Activated CD4-positive, alpha-beta T cell treated with anti-CD3 and anti-CD28 coated beads for 36 hours (primary cell): ENCODE data around the gene RTL1. TPM values are rescaled to one million over a fixed set of nuclear protein-coding genes. Genes with fewer than 3 reads are reported as not detected.
A peak's percentile ranks its signal among the peaks of the same experiment; 100 is the strongest.

Experiments used
- ATAC-seq: fragments of 200-7000 bp; cut with Tn5 transposase; one replicate; pipeline ENCODE4 v1.10.0; 2021; ENCODE audit warnings: mild to moderate bottlenecking, moderate library complexity
- CTCF ChIA-PET: fragments of 350-600 bp; sonication (Branson Sonifier 250); formaldehyde crosslinking; loops from one replicate; lab custom pipeline; 2021; ENCODE audit warnings: antibody characterized with exemption; lab: Charles Lee
- POLR2A ChIA-PET: fragments of 350-600 bp; sonication (Branson Sonifier 250); formaldehyde crosslinking; loops from one replicate; lab custom pipeline; 2021; ENCODE audit warnings: antibody characterized with exemption, inconsistent platforms; lab: Charles Lee
- DNase-seq: peaks from one replicate; pipeline ENCODE4 v3.0.0-alpha.2; 2020
- H3K27ac Mint-ChIP-seq: one replicate; pipeline ENCODE4 v1.8.0; 2021; ENCODE audit warnings: mixed read lengths
- H3K27me3 Mint-ChIP-seq: one replicate; pipeline ENCODE4 v1.8.0; 2021; ENCODE audit warnings: mixed read lengths
- H3K36me3 Mint-ChIP-seq: one replicate; pipeline ENCODE4 v1.8.0; 2021; ENCODE audit warnings: low read depth, mixed read lengths
- H3K4me1 Mint-ChIP-seq: one replicate; pipeline ENCODE4 v1.8.0; 2021; ENCODE audit warnings: mixed read lengths
- H3K4me3 Mint-ChIP-seq: one replicate; pipeline ENCODE4 v1.8.0; 2021; ENCODE audit warnings: mild to moderate bottlenecking, moderate library complexity, mixed read lengths
- H3K9me3 Mint-ChIP-seq: one replicate; pipeline ENCODE4 v1.8.0; 2021; ENCODE audit warnings: low read depth, mixed read lengths
- intact Hi-C, 2 experiments: fragments of 100-400 bp; cut with DNase I in 1 of 2; cut with micrococcal nuclease in 1 of 2; formaldehyde crosslinking; loops; one replicate each; pipeline versions ENCODE4 v1.14.2 to v1.15.1; 2022 to 2024; cut with DNase I, micrococcal nuclease
- total RNA-seq, 2 experiments: library from RNA; stranded (reverse); gene quantifications; one replicate each; pipeline ENCODE4 v1.2.3, GENCODE V29; 2021

Gene RTL1
- total RNA-seq, 2 experiments from 2014 or later = not detected

DNA sequence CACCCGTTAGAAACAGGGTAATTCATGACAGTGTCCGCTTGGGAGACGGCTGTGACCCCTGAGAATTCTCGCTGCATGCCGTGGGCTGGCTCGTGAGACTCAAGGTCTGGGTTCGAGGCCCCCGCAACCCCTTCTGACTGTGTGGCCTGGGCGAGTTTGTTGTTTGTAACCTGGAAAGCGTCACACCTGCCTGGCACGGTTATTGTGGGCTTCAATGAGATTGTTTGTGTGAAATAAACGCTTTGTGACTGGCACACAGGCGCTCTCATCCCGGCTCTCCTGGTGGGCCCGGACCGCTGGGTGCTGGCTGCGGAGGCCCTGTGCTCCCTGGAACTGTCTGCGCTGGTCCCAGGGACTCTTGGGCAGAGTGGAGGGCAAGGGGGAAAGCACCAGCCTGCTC lies 43.7 kb downstream of the RTL1 start:
- ATAC-seq (no peak), DNase-seq (no peak)
- Mint-ChIP-seq H3K4me1 (no peaks in the 10 kb centered on the region), H3K27ac (no peak overlapping the region), H3K27me3 (peaks cover 3% of the 10 kb centered on the region), H3K36me3 (no peaks in the 10 kb centered on the region), H3K9me3 (no peaks in the 10 kb centered on the region), H3K4me3 (no peak overlapping the region)
- POLR2A ChIA-PET = no interaction called here
- CTCF ChIA-PET = no interaction called here
- intact Hi-C loops = no loop called here

DNA sequence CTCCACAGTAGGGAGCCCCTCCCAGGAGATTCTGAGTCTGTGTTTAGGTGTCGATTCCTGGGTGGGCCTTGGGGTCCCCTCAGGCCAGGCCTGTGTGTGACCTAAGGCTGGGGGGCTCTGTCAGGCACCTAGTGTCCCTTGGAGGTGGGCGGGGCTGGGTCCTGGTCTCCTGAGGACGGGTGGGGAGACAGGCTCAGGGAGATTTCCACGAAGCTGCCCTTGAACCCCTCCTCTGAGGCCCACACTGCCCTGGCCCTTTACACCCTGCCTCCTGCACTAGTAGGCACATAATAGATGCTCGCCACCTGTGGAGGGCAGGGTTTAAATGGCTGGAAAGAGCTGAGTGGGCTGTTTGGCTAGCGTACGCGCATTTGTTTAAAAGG lies 44.7 kb downstream of the RTL1 start:
- H3K9me3 Mint-ChIP-seq = no peaks in the 10 kb centered on the region
- peaks cover 3% of the 10 kb centered on the region for H3K27me3 Mint-ChIP-seq
- ChIA-PET POLR2A (no interaction called here), CTCF (no interaction called here)
- DNase-seq (no peak), ATAC-seq (no peak)
- H3K27ac Mint-ChIP-seq = no peak overlapping the region
- H3K4me1 Mint-ChIP-seq = no peaks in the 10 kb centered on the region
- no peaks in the 10 kb centered on the region for H3K36me3 Mint-ChIP-seq
- H3K4me3 Mint-ChIP-seq = no peak overlapping the region
- intact Hi-C loops = no loop called here

DNA sequence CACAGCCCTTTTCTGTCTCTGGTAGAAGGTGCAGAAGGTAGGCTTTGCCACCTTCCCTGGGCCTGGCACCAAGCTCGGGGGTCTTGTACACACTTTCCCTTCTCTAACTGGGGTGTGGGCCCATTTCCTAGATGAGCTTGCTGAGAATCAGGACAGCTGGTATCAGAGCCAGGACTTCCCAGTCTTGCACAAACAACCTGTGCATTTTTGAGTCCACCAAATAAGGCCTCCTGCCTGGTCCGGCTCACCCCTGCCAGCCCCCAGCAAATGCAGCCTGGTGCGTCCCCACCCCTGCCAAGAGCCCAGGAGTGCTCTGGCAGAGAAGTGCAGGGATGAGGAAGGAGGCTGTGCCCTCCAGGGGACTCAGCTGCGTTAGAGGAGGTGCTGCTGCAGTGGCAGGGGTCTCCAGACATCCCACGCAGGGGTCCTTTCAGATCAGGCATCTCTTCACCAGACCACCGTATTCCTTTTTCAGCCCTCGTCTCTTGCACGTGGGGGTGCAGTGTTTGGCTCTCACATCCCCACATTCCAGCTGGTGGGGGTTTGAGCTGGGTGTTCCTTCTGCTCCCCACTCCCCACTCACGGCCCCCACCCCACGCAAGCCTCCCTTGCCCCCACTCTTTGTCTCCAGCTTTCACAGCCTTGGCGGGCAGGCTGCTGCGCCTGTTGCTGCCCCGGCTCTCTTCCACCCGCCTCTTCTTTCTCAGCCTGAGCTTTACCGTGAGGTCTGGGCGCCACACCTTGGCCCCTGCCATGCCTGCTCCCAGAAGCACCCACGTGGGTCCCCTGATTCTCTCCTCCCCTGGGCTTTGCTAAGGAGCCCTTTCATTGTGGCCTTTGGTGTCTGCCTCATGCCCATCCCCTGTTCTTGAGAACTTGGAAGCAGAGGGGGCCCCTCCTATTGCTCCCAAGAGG lies 45.3 kb downstream of the RTL1 start:
- no peaks in the 10 kb centered on the region for H3K9me3 Mint-ChIP-seq
- ChIA-PET CTCF (no interaction called here), POLR2A (no interaction called here)
- H3K27ac Mint-ChIP-seq = no peak overlapping the region
- DNase-seq (no peak), ATAC-seq (no peak)
- no peaks in the 10 kb centered on the region for H3K36me3 Mint-ChIP-seq
- H3K27me3 Mint-ChIP-seq = peaks cover 3% of the 10 kb centered on the region
- intact Hi-C loops = no loop called here
- H3K4me3 Mint-ChIP-seq = no peak overlapping the region
- H3K4me1 Mint-ChIP-seq = no peaks in the 10 kb centered on the region

DNA sequence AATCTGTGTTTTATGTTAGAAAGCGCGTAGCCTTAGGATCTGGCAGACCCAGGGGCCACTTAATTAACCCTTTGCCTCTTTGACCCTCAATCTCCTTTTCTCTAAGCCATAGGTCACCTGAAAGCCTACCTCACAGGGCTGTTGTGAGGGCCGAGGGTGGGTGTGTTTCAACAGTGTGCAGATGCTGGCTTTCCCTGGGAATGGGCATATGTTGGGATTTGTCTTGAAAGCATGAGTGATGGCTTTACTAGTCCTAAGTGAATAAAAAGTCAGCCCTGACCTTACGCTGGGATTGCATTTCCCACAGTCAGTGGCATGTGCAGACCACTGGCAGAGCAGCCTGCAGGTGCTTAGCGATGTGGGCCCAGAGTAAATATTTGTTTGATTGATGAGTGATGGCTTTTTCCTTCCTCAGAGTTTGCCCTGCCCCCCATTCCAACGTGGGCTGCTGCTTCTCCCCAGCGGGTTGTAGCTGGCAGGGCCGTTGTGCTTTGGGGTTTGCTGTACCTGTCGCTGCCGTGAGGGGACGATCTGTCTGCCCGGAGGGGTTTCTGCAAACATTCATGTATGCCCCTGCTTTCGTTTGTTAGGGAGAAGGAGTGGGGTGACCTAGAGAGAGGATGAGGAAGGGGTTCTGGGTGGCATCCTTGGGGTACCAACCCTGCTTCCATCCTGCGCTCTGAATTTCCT lies 46.1 kb downstream of the RTL1 start:
- Mint-ChIP-seq H3K4me3 (no peak overlapping the region), H3K27ac (no peak overlapping the region), H3K9me3 (no peaks in the 10 kb centered on the region), H3K4me1 (no peaks in the 10 kb centered on the region), H3K27me3 (peaks cover 3% of the 10 kb centered on the region), H3K36me3 (no peaks in the 10 kb centered on the region)
- ChIA-PET POLR2A (no interaction called here), CTCF (no interaction called here)
- intact Hi-C loops = no loop called here
- no peak for DNase-seq
- no peak for ATAC-seq

DNA sequence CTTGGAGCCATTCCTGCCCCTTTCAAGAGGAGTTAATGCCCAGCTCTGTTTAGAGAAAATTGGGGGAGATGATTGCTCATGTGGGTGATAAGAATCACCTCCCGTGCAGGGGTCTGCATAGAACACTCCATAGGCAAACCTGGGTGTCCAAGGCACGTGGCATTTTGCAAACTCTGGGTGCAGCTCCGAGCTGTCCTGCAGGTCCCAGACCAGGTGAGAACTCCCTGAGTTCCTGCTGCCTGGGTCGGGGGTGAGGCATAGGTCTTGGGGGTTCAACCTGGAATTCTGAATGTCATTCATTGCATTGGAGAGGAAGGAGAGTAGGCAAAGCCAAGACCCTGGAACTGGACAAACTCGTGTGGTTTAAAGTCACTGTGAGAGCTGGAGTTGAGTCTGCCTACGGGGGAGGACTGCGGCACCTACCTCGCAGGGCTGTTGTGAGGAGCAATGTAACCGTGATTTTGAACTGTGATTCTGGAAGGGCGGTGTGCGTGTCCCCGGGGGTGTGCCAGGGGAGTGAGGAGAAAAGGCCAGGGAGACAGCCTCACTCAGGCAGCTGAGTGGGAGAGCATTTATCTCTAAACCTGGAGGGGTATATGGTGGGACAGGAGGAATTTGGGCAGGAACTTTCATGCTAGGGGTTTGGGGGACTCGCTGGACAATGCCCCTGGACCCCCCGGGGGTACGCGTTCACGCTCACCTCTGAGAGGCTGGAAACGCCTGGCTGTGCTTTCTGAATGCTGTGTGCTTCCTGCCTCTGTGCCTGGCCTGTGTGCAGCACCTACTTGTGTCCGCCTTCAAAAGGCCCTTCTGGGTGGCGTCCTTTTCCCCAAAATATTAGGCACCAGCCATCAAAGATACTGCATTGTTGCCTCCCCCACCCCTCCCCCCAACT lies 47.2 kb downstream of the RTL1 start:
- Mint-ChIP-seq H3K27ac (no peak overlapping the region), H3K4me1 (no peaks in the 10 kb centered on the region), H3K4me3 (no peak overlapping the region), H3K9me3 (no peaks in the 10 kb centered on the region), H3K36me3 (no peaks in the 10 kb centered on the region), H3K27me3 (peaks cover 3% of the 10 kb centered on the region)
- CTCF ChIA-PET = interaction anchor here (0.7 kb wide), 1 partner anchor 8 kb away, joined by 3 read pairs; no protein-coding TSS in a partner anchor
- POLR2A ChIA-PET = no interaction called here
- intact Hi-C loops = no loop called here
- ATAC-seq = no peak
- DNase-seq = no peak

DNA sequence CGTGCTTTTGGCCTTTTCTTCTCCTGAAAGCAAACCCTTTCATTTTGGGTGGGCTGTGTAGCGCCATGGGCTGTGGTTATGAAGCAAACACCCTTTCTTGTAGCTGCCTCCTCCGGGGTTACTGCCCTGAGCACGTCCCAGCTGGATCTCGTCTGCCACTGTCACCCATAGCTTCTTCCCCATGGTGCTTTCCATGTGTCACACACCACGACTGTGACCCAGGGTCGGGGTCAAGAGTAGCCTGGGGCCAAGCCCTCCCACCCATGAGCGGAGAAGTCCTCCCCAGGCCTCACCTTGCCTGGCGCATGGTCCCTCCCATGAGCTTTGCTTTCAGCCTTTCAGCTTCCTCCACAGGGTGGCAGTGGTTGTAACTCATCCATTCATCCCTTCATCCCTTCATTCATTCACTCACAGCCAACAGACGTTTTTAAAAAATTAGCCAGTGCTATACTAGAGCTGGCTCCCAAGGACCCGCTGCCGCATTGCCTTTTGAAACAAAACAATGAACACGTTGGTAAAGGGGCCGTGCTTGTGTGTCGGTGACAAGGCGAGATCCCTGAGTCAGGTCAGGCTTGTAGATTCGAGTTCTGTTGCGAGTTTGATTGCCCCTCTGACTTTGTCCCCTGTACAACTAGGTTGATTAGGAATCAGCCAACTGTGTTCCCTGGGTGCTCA lies 48.1 kb downstream of the RTL1 start:
- no peaks in the 10 kb centered on the region for H3K27me3 Mint-ChIP-seq
- DNase-seq (no peak), ATAC-seq (no peak)
- no peaks in the 10 kb centered on the region for H3K4me1 Mint-ChIP-seq
- intact Hi-C loops = no loop called here
- H3K27ac Mint-ChIP-seq = no peak overlapping the region
- CTCF ChIA-PET = interaction anchor here (0.6 to 0.7 kb wide), 2 partner anchors 9 to 766 kb away, joined by 3 read pairs; no protein-coding TSS in a partner anchor
- no peaks in the 10 kb centered on the region for H3K36me3 Mint-ChIP-seq
- no peak overlapping the region for H3K4me3 Mint-ChIP-seq
- POLR2A ChIA-PET = no interaction called here
- H3K9me3 Mint-ChIP-seq = no peaks in the 10 kb centered on the region

DNA sequence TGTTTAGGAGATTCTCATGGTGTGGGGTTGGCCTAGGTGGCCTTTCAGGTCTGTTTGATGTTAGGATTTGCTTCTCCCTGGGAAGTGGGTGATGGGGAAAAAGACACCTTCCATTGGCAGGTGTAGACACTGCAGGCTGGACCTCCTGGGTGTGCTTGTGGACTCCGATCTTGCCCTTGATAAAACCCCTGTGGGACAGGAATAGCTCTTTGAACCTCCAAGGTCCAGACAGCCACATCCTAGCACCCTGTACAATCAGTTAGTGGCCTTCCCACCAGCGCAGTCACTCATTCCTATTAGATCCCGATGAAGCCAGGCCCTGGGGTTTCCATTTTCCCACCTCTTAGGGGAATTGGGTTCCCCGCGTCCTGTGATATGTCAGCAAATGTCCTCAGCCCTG lies 49.1 kb downstream of the RTL1 start:
- ChIA-PET CTCF (interaction anchor here (0.7 kb wide), 1 partner anchor 100 kb away, joined by 3 read pairs; no protein-coding TSS in a partner anchor), POLR2A (no interaction called here)
- no peak overlapping the region for H3K4me3 Mint-ChIP-seq
- H3K27me3 Mint-ChIP-seq = no peaks in the 10 kb centered on the region
- ATAC-seq = no peak
- intact Hi-C loops = no loop called here
- no peak overlapping the region for H3K27ac Mint-ChIP-seq
- H3K4me1 Mint-ChIP-seq = no peaks in the 10 kb centered on the region
- no peaks in the 10 kb centered on the region for H3K9me3 Mint-ChIP-seq
- no peak for DNase-seq
- H3K36me3 Mint-ChIP-seq = no peaks in the 10 kb centered on the region

DNA sequence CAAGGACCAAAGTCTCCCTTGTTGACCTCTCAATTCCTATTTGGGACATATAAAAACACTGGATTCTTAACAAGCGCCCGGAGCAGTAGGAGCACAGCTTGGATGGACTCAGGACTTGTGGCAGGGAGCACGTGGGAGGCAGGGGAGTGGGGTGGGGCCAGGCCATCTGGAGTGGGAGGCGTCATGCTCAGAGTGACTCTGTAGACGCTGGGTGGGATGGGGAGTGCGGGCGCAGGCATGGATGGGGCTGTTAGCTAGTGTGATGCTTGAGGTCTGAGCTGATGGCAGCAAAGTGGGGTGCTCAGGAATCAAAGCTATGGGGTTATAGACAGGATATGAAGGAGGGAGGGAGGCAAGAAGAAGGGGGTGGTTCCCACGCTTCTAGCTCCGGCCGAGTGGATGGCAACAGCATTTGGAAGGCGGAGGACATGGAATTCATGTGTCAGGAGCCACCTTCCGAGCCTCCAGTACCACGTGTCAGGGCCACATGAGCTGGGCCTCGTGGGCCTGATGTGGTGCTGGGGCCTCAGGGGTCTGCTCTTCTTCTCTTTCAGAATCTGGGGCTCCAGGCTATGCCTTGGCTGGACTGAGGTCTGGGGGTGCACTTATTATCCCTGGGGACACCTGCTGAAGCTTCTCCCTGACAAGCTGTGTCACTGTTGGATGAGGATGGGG lies 51.4 kb downstream of the RTL1 start:
- Mint-ChIP-seq H3K9me3 (no peaks in the 10 kb centered on the region), H3K4me1 (no peaks in the 10 kb centered on the region), H3K27me3 (no peaks in the 10 kb centered on the region), H3K36me3 (no peaks in the 10 kb centered on the region), H3K27ac (no peak overlapping the region), H3K4me3 (no peak overlapping the region)
- DNase-seq (no peak), ATAC-seq (no peak)
- intact Hi-C loops = loop anchor here (1.0 to 2.0 kb wide), 5 partner anchors 49 to 777 kb away; no protein-coding TSS in a partner anchor
- POLR2A ChIA-PET = no interaction called here
- CTCF ChIA-PET = interaction anchor here (0.6 to 2.2 kb wide), 4 partner anchors 9 to 158 kb away, joined by 3 to 8 read pairs (median 4); no protein-coding TSS in a partner anchor

DNA sequence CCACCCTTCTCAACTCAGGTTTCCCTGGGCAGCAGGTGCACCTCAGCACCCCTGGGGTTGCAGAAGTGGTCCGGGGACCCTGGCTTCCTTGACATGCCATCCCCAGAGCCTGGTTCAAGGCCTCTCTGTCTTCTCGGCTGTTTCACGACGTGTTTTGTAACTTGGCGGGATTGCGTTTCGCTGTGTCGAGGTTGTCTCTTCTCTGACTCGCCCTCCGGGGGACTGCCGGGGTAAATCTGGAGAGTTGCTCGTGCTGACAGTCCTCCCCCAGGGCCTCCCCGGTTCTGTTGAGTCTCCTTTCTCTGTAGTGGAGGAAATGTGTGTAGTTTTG lies 52.0 kb downstream of the RTL1 start:
- no peak overlapping the region for H3K27ac Mint-ChIP-seq

DNA sequence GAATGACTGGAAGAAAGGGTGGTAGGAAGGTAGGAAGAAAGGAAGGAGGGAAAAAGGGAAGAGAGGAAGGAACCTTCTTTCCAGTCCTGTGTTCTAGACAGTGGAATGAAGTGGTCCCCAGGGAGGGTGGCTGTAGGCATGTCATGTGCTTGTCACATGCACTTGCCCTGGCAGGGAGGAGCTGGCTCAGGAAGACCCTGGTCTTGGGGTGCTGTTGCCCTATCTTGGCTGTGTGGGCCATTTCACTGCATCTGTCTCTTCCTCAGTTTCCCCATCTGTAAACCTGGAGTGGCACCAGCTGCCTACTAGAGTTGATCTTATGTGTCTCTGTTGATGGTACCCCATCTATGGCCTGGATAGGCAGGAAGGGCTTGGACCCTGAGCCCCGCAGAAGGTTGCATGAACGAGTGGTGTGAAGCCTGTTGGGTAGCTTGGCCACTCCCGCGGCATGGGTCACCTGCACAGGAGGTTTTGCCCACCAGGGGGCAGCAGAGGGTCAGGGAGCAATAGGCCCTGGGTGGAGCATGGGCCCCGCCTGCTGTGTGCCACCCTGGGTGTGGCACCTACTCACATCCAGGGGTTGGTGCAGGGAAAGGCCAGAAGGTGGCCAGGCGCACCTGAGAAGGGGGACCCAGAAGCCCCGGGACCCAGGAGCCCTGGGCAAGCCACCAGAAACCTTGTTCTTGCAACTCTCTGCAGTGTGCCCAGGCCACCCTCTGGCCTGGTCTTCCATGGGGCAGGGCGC lies 52.5 kb downstream of the RTL1 start:
- peak; percentile 91 for DNase-seq
- Mint-ChIP-seq H3K9me3 (no peaks in the 10 kb centered on the region), H3K36me3 (no peaks in the 10 kb centered on the region), H3K27me3 (no peaks in the 10 kb centered on the region), H3K4me1 (no peaks in the 10 kb centered on the region), H3K27ac (no peak overlapping the region), H3K4me3 (no peak overlapping the region)
- POLR2A ChIA-PET = no interaction called here
- peak; percentile 92 for ATAC-seq
- CTCF ChIA-PET = interaction anchor here (0.6 to 2.2 kb wide), 6 partner anchors 8 to 776 kb away, joined by 3 to 8 read pairs (median 4); no protein-coding TSS in a partner anchor
- intact Hi-C loops = loop anchor here (1.0 to 2.0 kb wide), 5 partner anchors 50 to 778 kb away; no protein-coding TSS in a partner anchor

More for the DNA sequence above, 52.0 kb downstream of the RTL1 start:
- CTCF ChIA-PET = interaction anchor here (1.0 to 2.2 kb wide), 2 partner anchors 9 to 143 kb away, joined by 3 to 8 read pairs; no protein-coding TSS in a partner anchor
- Mint-ChIP-seq H3K4me3 (no peak overlapping the region), H3K9me3 (no peaks in the 10 kb centered on the region), H3K27me3 (no peaks in the 10 kb centered on the region), H3K36me3 (no peaks in the 10 kb centered on the region), H3K4me1 (no peaks in the 10 kb centered on the region)
- intact Hi-C loops = loop anchor here (1.0 to 2.0 kb wide), 5 partner anchors 49 to 777 kb away; no protein-coding TSS in a partner anchor
- ATAC-seq (no peak), DNase-seq (no peak)
- POLR2A ChIA-PET = no interaction called here
